A549 (cell line): ENCODE measurements around the gene ULK1. TPM values are rescaled to one million over a fixed set of nuclear protein-coding genes. Genes with fewer than 3 reads are reported as not detected.

Source experiments
- ATAC-seq, 2 experiments: fragments of 200-7000 bp in 1 of 2; fragments of >200 bp in 1 of 2; cut with Nextera tagmentation in 1 of 2; cut with Tn5 transposase in 1 of 2; 3 replicates each; pipeline versions ENCODE4 v1.8.0 to v1.9.1; 2018 to 2020; ENCODE audit warnings: mild to moderate bottlenecking in 1 of 2, moderate library complexity in 1 of 2
- CTCF ChIA-PET: fragments of 300-600 bp; sonication (Branson Sonifier 250); formaldehyde crosslinking; extraction: SDS; loops from one replicate; lab custom pipeline; 2021; ENCODE audit warnings: antibody characterized with exemption, inconsistent platforms; lab: Yijun Ruan, JAX
- POLR2A ChIA-PET: fragments of 350-600 bp; formaldehyde crosslinking; extraction: SDS; loops from one replicate; lab custom pipeline; 2021; ENCODE audit warnings: antibody characterized with exemption, inconsistent platforms; lab: Yijun Ruan, JAX
- DNase-seq, 2 experiments: peaks; one replicate each; pipeline versions ENCODE4 v3.0.0 to v3.0.0-alpha.2; 2011 to 2016; ENCODE audit warnings: low read depth in 1 of 2, low spot score in 1 of 2
- FAIRE-seq: peaks from 2 replicates; lab custom pipeline; 2011; peaks lifted over from hg19 to GRCh38; lab: Jason Lieb, UNC
- H3K27ac ChIP-seq, 2 experiments: fragments of >200 bp; sonication (Bioruptor Twin); formaldehyde crosslinking; 3 replicates each; pipeline ENCODE4 v1.5.1; 2016 to 2017
- H3K4me1 ChIP-seq: fragments of >200 bp; sonication (Bioruptor Twin); formaldehyde crosslinking; 3 replicates; pipeline ENCODE4 v1.6.1; 2016
- H3K4me2 ChIP-seq: fragments of >200 bp; sonication (Bioruptor Twin); formaldehyde crosslinking; 3 replicates; pipeline ENCODE4 v1.6.1; 2016
- H3K4me3 ChIP-seq: fragments of >200 bp; sonication (Bioruptor Twin); formaldehyde crosslinking; 3 replicates; pipeline ENCODE4 v1.5.1; 2016
- H3K9me3 ChIP-seq: fragments of >200 bp; sonication (Bioruptor Twin); formaldehyde crosslinking; 3 replicates; pipeline ENCODE4 v1.6.1; 2016
- CBX2 ChIP-seq: fragments of 200-600 bp; sonication (generic); IDR thresholded peaks from 2 replicates; pipeline ENCODE4 v1.6.1; 2016; ENCODE audit warnings: low read depth, mild to moderate bottlenecking, borderline replicate concordance
- CBX8 ChIP-seq: fragments of 200-600 bp; sonication (generic); IDR thresholded peaks from 2 replicates; pipeline ENCODE4 v1.6.1; 2016
- CHD4 ChIP-seq: fragments of 200-600 bp; sonication (generic); IDR thresholded peaks from 2 replicates; pipeline ENCODE4 v1.6.1; 2016; ENCODE audit warnings: antibody characterized with exemption, mild to moderate bottlenecking, borderline replicate concordance
- EHMT2 ChIP-seq: fragments of 200-600 bp; sonication (generic); IDR thresholded peaks from 2 replicates; pipeline ENCODE4 v1.6.1; 2016; ENCODE audit warnings: antibody characterized with exemption, low read depth, mild to moderate bottlenecking, moderate library complexity
- FOSB ChIP-seq: fragments of 250-450 bp; sonication (Bioruptor Pico); IDR thresholded peaks from 2 replicates; pipeline ENCODE4 v1.5.0; 2020; ENCODE audit warnings: mild to moderate bottlenecking, moderate library complexity
- FOSL2 ChIP-seq, 2 experiments: fragments of 450-650 bp in 1 of 2; fragments of >200 bp in 1 of 2; sonication (Bioruptor Twin) in 1 of 2; formaldehyde crosslinking; IDR thresholded peaks; 2 replicates each; pipeline versions ENCODE4 v1.5.0 to v1.6.1; 2016 to 2020; ENCODE audit warnings: mild to moderate bottlenecking in 1 of 2, moderate library complexity in 1 of 2
- GATA3 ChIP-seq: IDR thresholded peaks from 2 replicates; pipeline ENCODE4 v1.6.1; 2012; ENCODE audit warnings: borderline replicate concordance
- HDAC2 ChIP-seq: fragments of 200-600 bp; sonication (generic); IDR thresholded peaks from 2 replicates; pipeline ENCODE4 v1.6.1; 2016
- HOXA7 ChIP-seq: fragments of 250-450 bp; sonication (Bioruptor Pico); IDR thresholded peaks from 2 replicates; pipeline ENCODE4 v1.5.0; 2020; ENCODE audit warnings: mild to moderate bottlenecking, moderate library complexity
- KDM5A ChIP-seq: fragments of 200-600 bp; sonication (generic); IDR thresholded peaks from 2 replicates; pipeline ENCODE4 v1.6.1; 2016; ENCODE audit warnings: antibody characterized with exemption, mild to moderate bottlenecking
- MAZ ChIP-seq: fragments of 150-350 bp; IDR thresholded peaks from 2 replicates; pipeline ENCODE4 v1.6.1; 2014; ENCODE audit warnings: antibody characterized with exemption, low read depth, low read length, borderline replicate concordance
- MYC ChIP-seq: IDR thresholded peaks from 2 replicates; pipeline ENCODE4 v1.6.1; 2012; ENCODE audit warnings: mild to moderate bottlenecking, inconsistent platforms, low read length, improper control_type of control experiment, borderline replicate concordance
- NPAS2 ChIP-seq: fragments of 250-450 bp; sonication (Bioruptor Pico); IDR thresholded peaks from 2 replicates; pipeline ENCODE4 v1.8.0; 2022; ENCODE audit warnings: mild to moderate bottlenecking, moderate library complexity, borderline replicate concordance
- POLR2A ChIP-seq: IDR thresholded peaks from 2 replicates; pipeline ENCODE4 v1.6.1; 2012; ENCODE audit warnings: mild to moderate bottlenecking, low read length
- RAD21 ChIP-seq, 2 experiments: fragments of >200 bp in 1 of 2; sonication (Bioruptor Twin) in 1 of 2; formaldehyde crosslinking in 1 of 2; IDR thresholded peaks in 1 of 2; conservative IDR thresholded peaks in 1 of 2; 2 replicates in 1 of 2; 3 replicates in 1 of 2; pipeline ENCODE4 v1.6.1; 2012 to 2018; ENCODE audit warnings: inconsistent platforms in 1 of 2
- RNF2 ChIP-seq: fragments of 200-600 bp; sonication (generic); IDR thresholded peaks from 2 replicates; pipeline ENCODE4 v1.6.1; 2016; ENCODE audit warnings: low read depth, mild to moderate bottlenecking, antibody characterized with exemption, moderate library complexity, borderline replicate concordance
- SMC3 ChIP-seq: fragments of >200 bp; sonication (Bioruptor Twin); formaldehyde crosslinking; IDR thresholded peaks from 3 replicates; pipeline ENCODE4 v1.6.1; 2018; ENCODE audit warnings: inconsistent platforms
- TFCP2L1 ChIP-seq: fragments of 250-450 bp; sonication (Bioruptor Pico); IDR thresholded peaks from 2 replicates; pipeline ENCODE4 v1.5.0; 2021; ENCODE audit warnings: mild to moderate bottlenecking
- TP53 ChIP-seq: fragments of 250-450 bp; sonication (Bioruptor Pico); IDR thresholded peaks from 2 replicates; pipeline ENCODE4 v1.5.0; 2021; ENCODE audit warnings: mild to moderate bottlenecking, moderate library complexity
- ZC3H11A ChIP-seq: fragments of 450-650 bp; IDR thresholded peaks from 2 replicates; pipeline ENCODE4 v1.6.1; 2014; ENCODE audit warnings: antibody characterized with exemption, mild to moderate bottlenecking
- WGBS: methylation state at CpG from one replicate; pipeline ENCODE4 v1.1.6; 2017; ENCODE audit errors: missing lambda C conversion rate; 5-methylcytosine and 5-hydroxymethylcytosine counted together
- polyA plus RNA-seq, 4 experiments: library from polyadenylated mRNA; depleted of rRNA in 3 of 4; stranded (reverse); fragments of >200 nt; fragmentation: RNase III in 1 of 4; extraction: RNeasy Plus Mini Kit Qiagen cat#74134 plus additional on column Dnase treatment in 1 of 4; gene quantifications; 2 replicates in 3 of 4; 3 replicates in 1 of 4; pipeline ENCODE4 v1.2.3, GENCODE V29; 2011 to 2017
- TF ChIP-seq, protein P1 (sequence below): fragments of 250-450 bp; sonication (Bioruptor Pico); IDR thresholded peaks from 2 replicates; pipeline ENCODE4 v1.5.0; 2021; ENCODE audit warnings: mild to moderate bottlenecking, moderate library complexity, borderline replicate concordance
- TF ChIP-seq, protein P2 (sequence below): fragments of 150-350 bp; IDR thresholded peaks from 2 replicates; pipeline ENCODE4 v1.6.1; 2014; ENCODE audit warnings: low read depth, mild to moderate bottlenecking, low read length
- TF ChIP-seq, protein P3 (sequence below): fragments of 200-600 bp; sonication (generic); IDR thresholded peaks from 2 replicates; pipeline ENCODE4 v1.6.1; 2016; ENCODE audit warnings: antibody characterized with exemption, mild to moderate bottlenecking, moderate library complexity

Gene ULK1
- polyA plus RNA-seq, 2 of the 4 experiments (the other 2 are of a cell fraction), result 15.1 to 46.2 TPM

DNA sequence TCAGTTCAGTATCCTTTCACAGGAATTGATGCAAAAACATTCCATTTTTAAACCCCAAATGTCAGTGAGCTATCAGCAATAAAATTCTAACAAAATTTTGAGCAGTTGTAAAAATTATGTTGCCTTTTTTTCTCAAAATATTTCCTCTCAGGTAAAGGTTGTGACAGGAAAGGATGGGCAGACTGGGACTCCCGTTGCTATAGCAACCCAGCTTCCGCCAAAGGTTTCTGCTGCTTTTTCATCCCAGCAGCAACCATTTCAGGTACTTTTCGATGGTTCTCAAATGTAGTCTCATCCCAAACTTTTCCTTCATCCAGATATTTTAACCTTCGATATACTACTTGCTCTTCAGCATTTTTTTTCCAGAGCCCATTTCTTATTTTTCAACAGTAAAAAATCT is 69.0 kb downstream of the ULK1 start (continued):
- TF ChIP-seq, protein P1, sequence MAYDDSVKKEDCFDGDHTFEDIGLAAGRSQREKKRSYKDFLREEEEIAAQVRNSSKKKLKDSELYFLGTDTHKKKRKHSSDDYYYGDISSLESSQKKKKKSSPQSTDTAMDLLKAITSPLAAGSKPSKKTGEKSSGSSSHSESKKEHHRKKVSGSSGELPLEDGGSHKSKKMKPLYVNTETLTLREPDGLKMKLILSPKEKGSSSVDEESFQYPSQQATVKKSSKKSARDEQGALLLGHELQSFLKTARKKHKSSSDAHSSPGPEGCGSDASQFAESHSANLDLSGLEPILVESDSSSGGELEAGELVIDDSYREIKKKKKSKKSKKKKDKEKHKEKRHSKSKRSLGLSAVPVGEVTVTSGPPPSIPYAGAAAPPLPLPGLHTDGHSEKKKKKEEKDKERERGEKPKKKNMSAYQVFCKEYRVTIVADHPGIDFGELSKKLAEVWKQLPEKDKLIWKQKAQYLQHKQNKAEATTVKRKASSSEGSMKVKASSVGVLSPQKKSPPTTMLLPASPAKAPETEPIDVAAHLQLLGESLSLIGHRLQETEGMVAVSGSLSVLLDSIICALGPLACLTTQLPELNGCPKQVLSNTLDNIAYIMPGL, result no peak
- TF ChIP-seq ZC3H11A, result no peak
- TF ChIP-seq CBX2, result no peak
- no peak for TF ChIP-seq RAD21 (conservative IDR thresholded peaks at IDR 0.05 in 1 of 2, IDR thresholded peaks at IDR 0.05 in 1 of 2)

DNA sequence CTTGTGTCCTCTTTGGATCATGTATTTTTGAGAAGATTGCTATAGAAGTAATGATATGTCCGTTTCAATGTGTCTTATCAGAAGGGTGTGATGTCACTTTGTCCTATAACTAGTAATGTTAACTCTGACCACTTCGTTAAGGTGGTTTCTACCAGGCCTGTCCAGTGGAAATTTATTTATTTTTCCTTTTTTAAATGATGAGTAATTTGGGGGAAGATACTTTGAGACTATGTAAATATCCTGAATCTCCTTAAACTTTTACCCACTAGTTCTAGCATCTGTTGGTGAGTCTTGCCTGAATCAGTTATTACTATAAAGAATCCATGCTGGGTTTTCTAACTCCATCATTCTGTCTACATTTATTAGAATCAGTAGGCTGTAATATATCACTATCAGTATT is 70.7 kb downstream of the ULK1 start:
- H3K4me2 ChIP-seq, result peak overlapping the region; percentile 18; the same call in 1 of the 3 replicates
- H3K9me3 ChIP-seq, result no peaks in the 10 kb centered on the region
- H3K4me3 ChIP-seq, result no peak overlapping the region
- TF ChIP-seq HDAC2 (no peak), RNF2 (no peak), TFCP2L1 (CRISPR knock-in tag) (no peak), KDM5A (no peak), MAZ (no peak)
- ChIA-PET CTCF (no interaction called here), POLR2A (no interaction called here)
- DNase-seq, result no peak
- H3K27ac ChIP-seq, result no peak overlapping the region
- WGBS, result 48% methylated on average over 2 of the region's 2 CpGs
- peaks cover 14% of the 10 kb centered on the region; the same call in 2 of the 3 replicates for H3K4me1 ChIP-seq
- peak in 1 of 2 experiments; percentile 32; a peak in 1 of 6 replicates for ATAC-seq
- FAIRE-seq, result no peak

DNA sequence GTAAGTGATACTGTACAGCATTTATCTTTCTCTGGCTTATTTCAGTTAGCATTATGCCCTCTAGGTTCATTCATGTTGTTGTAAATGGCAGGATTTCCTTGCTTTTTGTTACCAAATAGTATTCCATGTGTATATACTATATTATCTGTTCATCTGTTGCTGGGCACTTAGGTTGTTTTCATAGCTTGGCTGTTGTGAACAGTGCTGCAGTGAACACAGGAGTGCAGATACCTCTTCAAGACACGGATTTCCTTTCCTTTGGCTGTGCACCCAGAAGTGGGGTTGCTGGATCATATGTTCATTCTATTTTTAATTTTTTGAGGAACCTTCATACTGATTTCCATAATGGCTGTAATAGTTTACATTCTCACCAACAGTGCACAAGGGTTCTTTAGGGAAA is 76.8 kb downstream of the ULK1 start:
- TF ChIP-seq RAD21 (conservative IDR thresholded peaks at IDR 0.05 in 1 of 2, IDR thresholded peaks at IDR 0.05 in 1 of 2), result no peak
- no peak for TF ChIP-seq TP53 (CRISPR knock-in tag)
- no peak for TF ChIP-seq MYC
- no peak for TF ChIP-seq FOSB (CRISPR knock-in tag)
- TF ChIP-seq EHMT2, result no peak
- no peak for TF ChIP-seq KDM5A
- TF ChIP-seq GATA3, result no peak
- TF ChIP-seq POLR2A, result no peak
- no peak for TF ChIP-seq HDAC2
- TF ChIP-seq, protein P2, sequence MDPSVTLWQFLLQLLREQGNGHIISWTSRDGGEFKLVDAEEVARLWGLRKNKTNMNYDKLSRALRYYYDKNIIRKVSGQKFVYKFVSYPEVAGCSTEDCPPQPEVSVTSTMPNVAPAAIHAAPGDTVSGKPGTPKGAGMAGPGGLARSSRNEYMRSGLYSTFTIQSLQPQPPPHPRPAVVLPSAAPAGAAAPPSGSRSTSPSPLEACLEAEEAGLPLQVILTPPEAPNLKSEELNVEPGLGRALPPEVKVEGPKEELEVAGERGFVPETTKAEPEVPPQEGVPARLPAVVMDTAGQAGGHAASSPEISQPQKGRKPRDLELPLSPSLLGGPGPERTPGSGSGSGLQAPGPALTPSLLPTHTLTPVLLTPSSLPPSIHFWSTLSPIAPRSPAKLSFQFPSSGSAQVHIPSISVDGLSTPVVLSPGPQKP, result no peak
- TF ChIP-seq TFCP2L1 (CRISPR knock-in tag), result no peak
- TF ChIP-seq FOSL2 (IDR thresholded peaks at IDR 0.05), result no peak
- no peak for TF ChIP-seq FOSL2 (CRISPR knock-in tag; IDR thresholded peaks at IDR 0.05)
- TF ChIP-seq CHD4, result no peak
- TF ChIP-seq NPAS2 (CRISPR knock-in tag), result no peak
- TF ChIP-seq HOXA7 (CRISPR knock-in tag), result no peak
- no peak for TF ChIP-seq RNF2
- TF ChIP-seq SMC3, result no peak
- TF ChIP-seq CBX2, result no peak
- TF ChIP-seq, protein P3, sequence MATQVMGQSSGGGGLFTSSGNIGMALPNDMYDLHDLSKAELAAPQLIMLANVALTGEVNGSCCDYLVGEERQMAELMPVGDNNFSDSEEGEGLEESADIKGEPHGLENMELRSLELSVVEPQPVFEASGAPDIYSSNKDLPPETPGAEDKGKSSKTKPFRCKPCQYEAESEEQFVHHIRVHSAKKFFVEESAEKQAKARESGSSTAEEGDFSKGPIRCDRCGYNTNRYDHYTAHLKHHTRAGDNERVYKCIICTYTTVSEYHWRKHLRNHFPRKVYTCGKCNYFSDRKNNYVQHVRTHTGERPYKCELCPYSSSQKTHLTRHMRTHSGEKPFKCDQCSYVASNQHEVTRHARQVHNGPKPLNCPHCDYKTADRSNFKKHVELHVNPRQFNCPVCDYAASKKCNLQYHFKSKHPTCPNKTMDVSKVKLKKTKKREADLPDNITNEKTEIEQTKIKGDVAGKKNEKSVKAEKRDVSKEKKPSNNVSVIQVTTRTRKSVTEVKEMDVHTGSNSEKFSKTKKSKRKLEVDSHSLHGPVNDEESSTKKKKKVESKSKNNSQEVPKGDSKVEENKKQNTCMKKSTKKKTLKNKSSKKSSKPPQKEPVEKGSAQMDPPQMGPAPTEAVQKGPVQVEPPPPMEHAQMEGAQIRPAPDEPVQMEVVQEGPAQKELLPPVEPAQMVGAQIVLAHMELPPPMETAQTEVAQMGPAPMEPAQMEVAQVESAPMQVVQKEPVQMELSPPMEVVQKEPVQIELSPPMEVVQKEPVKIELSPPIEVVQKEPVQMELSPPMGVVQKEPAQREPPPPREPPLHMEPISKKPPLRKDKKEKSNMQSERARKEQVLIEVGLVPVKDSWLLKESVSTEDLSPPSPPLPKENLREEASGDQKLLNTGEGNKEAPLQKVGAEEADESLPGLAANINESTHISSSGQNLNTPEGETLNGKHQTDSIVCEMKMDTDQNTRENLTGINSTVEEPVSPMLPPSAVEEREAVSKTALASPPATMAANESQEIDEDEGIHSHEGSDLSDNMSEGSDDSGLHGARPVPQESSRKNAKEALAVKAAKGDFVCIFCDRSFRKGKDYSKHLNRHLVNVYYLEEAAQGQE, result no peak
- no peak for TF ChIP-seq CBX8
- TF ChIP-seq, all 56 proteins: peak for 0

More for the DNA sequence above, 76.8 kb downstream of the ULK1 start:
- no peak for FAIRE-seq
- ChIA-PET CTCF (interaction anchor here (0.7 kb wide), 1 partner anchor 9 kb away, joined by 4 read pairs; no protein-coding TSS in a partner anchor), POLR2A (no interaction called here)
- H3K4me1 ChIP-seq, result no peaks in the 10 kb centered on the region
- no peak overlapping the region for H3K4me2 ChIP-seq
- ATAC-seq, result peak in 1 of 2 experiments; percentile 42; a peak in 3 of 6 replicates
- no peak overlapping the region for H3K27ac ChIP-seq
- no peaks in the 10 kb centered on the region for H3K9me3 ChIP-seq
- no peak for DNase-seq
- H3K4me3 ChIP-seq, result no peak overlapping the region
- WGBS, result 78% methylated on average over 1 of the region's 1 CpG
